ENCODE data around the gene TPI1. TPM values are rescaled to one million over a fixed set of nuclear protein-coding genes. Genes with fewer than 3 reads are reported as not detected.

The TPI1 gene
- total RNA-seq, 1 experiment from 2014 or later: 1,506 TPM

- peak; percentile 76 for DNase-seq (ENCODE audit: low spot score)
- in situ Hi-C loops (cut with HindIII; ENCODE audit: low sequenced_read_pairs): no loop called here
These were observed 39.1 kb upstream of the TPI1 start, which contains the start of gene P3H3 for GRCh38 chr12:6827982-6828780. Gene P3H3 (plus strand): TSS chr12:6828407. CDS start chr12:6828441, 34 bp downstream.

GRCh38 chr12:6828781-6829535 lies 38.4 kb upstream of the TPI1 start:
- DNase-seq (ENCODE audit: low spot score): peak; percentile 82
- in situ Hi-C loops (cut with HindIII; ENCODE audit: low sequenced_read_pairs): no loop called here

DNA sequence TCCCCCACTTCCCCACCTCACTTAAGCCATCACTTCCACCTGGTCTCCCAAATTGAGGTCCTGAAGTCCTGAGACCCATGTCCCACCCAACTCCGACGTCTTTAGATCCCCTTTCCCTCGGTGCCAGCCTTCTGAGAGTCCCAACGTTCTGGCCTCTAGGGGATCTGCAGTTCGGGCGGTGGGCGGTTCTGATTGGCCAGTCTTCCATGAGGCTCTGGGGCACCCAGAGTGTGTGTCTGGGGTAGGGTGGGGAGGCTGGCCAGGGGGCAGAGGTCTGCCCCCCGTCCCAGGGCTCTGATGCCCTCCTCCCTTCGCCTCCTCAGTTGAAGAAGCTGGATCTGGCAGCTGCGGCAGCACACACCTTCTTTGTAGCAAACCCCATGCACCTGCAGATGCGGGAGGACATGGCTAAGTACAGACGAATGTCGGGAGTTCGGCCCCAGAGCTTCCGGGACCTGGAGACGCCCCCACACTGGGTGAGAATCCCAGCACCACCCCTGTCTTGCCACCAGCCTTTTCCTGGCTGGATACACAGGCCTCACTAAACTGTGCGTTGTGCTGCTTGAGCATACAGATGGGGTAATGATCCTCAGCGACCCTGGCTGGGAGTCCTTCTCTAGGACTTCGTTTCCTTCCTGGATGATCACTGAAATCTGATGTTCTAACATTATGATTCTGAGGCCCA lies 37.7 kb upstream of the TPI1 start:
- no peak for DNase-seq (ENCODE audit: low spot score)
- in situ Hi-C loops (cut with HindIII; ENCODE audit: low sequenced_read_pairs): no loop called here

- no peak for DNase-seq (ENCODE audit: low spot score)
- in situ Hi-C loops (cut with HindIII; ENCODE audit: low sequenced_read_pairs): no loop called here
These were observed 36.9 kb upstream of the TPI1 start for GRCh38 chr12:6830286-6830890.

DNA sequence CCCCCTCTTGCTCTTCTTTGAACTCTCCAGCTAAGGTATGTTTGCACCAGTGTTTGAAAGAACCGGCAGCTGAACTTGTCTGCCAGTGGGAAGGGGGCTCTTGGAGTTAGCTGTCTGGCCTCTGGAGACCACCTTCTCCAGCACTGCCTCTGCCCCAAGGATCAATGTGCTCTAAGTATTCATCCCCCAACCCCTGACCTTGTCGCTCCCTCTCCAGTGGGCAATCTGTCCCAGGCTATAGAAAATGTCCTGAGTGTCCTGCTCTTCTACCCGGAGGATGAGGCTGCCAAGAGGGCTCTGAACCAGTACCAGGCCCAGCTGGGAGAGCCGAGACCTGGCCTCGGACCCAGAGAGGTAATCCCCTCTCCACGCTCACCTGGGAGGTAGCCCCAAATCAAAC lies 36.3 kb upstream of the TPI1 start:
- in situ Hi-C loops (cut with HindIII; ENCODE audit: low sequenced_read_pairs): no loop called here
- DNase-seq (ENCODE audit: low spot score): no peak

- in situ Hi-C loops (cut with HindIII; ENCODE audit: low sequenced_read_pairs): no loop called here
- DNase-seq (ENCODE audit: low spot score): no peak
These were observed 35.8 kb upstream of the TPI1 start for GRCh38 chr12:6831450-6831995.

GRCh38 chr12:6832125-6832524 lies 35.2 kb upstream of the TPI1 start:
- in situ Hi-C loops (cut with HindIII; ENCODE audit: low sequenced_read_pairs): no loop called here
- no peak for DNase-seq (ENCODE audit: low spot score)

- in situ Hi-C loops (cut with HindIII; ENCODE audit: low sequenced_read_pairs): no loop called here
- DNase-seq (ENCODE audit: low spot score): no peak
These were observed 34.0 kb upstream of the TPI1 start for GRCh38 chr12:6833189-6833890.

GRCh38 chr12:6834254-6834653 lies 33.1 kb upstream of the TPI1 start:
- in situ Hi-C loops (cut with HindIII; ENCODE audit: low sequenced_read_pairs): no loop called here
- no peak for DNase-seq (ENCODE audit: low spot score)

GRCh38 chr12:6834873-6835272 lies 32.5 kb upstream of the TPI1 start:
- no peak for DNase-seq (ENCODE audit: low spot score)
- in situ Hi-C loops (cut with HindIII; ENCODE audit: low sequenced_read_pairs): no loop called here

GRCh38 chr12:6836851-6837250 lies 30.5 kb upstream of the TPI1 start:
- no peak for DNase-seq (ENCODE audit: low spot score)
- in situ Hi-C loops (cut with HindIII; ENCODE audit: low sequenced_read_pairs): no loop called here

DNA sequence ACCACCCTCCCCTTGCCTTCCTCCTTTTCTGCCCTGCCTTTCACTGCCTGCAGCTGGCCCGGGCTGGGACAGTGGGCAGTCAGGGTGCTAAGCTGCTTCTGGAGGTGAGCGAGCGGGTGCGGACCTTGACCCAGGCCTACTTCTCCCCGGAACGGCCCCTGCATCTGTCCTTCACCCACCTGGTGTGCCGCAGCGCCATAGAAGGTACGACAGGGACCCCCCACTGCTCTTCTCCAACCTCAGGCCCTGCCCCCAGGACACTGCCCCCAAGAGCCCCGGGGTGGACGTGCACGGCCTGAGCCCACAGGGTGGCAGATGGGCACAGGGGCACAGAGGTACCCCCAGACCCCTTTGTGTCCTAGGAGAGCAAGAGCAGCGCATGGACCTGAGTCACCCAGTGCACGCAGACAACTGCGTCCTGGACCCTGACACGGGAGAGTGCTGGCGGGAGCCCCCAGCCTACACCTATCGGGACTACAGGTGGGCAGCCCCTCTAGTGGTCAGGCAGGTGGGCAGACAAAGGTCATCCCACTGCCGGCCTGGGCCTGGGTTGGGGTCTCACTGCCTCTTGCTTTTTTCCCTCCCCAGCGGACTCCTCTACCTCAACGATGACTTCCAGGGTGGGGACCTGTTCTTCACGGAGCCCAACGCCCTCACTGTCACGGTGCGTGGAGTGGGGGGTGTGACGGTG lies 29.8 kb upstream of the TPI1 start:
- DNase-seq (ENCODE audit: low spot score): no peak
- in situ Hi-C loops (cut with HindIII; ENCODE audit: low sequenced_read_pairs): no loop called here

GRCh38 chr12:6838854-6839253 lies 28.5 kb upstream of the TPI1 start:
- in situ Hi-C loops (cut with HindIII; ENCODE audit: low sequenced_read_pairs): no loop called here
- DNase-seq (ENCODE audit: low spot score): no peak

DNA sequence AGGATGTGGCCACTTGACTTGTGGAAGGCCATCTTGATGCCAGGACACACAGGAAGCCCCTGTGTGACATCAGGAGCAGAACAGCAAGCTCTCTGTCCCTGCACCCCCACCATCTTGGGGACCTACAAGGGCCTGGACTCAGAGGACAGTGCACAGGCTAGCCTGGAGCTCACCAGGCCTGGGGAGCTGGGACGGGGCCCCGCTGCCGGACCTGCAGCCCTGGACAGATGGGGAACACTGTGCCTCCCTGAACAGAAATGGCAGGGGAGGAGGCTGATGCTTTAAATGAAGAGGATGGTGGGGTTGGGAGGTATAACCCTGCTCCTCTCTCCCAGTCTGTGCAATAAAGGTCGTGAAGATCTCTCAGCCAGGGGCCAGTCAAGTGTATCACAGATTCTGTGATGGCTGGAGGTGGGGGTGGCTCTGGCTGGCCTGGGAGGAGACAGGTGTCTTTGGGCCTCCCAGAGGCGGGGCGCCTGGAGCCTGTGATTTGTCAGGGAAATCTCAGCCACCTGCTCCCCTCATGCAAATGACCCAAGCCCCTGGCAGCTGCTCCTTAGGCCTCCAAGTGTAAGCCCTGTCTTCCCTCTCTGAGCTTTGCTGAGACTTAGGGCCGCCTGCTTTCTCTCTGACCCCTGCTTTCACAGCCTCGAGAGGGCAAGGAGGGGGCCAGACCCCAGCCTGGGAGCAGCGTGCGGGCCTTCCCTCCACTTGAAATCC lies 27.7 kb upstream of the TPI1 start:
- peak; percentile 85 for DNase-seq (ENCODE audit: low spot score)
- in situ Hi-C loops (cut with HindIII; ENCODE audit: low sequenced_read_pairs): no loop called here

DNA sequence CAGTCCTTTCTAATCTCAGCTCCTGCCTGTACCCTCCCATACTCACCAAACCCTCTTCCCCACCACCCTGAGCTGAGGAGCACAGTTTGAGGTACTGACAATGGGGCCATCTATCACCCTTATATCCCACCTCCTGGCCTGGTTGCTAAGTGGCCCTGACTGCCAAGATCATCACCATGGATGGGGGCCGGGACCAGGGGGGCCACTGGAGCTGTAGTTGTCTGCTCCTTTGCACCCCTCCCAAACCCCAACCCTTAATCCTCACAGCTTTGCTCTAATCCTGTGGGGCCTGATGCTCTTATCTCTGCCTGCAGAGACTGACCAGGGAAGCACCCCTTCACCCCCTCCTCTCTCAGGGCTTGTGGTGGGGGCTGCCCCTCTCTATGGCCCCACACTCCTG lies 27.0 kb upstream of the TPI1 start:
- in situ Hi-C loops (cut with HindIII; ENCODE audit: low sequenced_read_pairs): no loop called here

GRCh38 chr12:6840761-6841515 lies 26.4 kb upstream of the TPI1 start, which contains the start of gene GNB3:
Gene GNB3 (plus strand): TSS chr12:6840925. CDS start chr12:6841288, 363 bp downstream.
- DNase-seq (ENCODE audit: low spot score): no peak
- in situ Hi-C loops (cut with HindIII; ENCODE audit: low sequenced_read_pairs): no loop called here

More for the DNA sequence above, 27.0 kb upstream of the TPI1 start:
- DNase-seq (ENCODE audit: low spot score): no peak

DNA sequence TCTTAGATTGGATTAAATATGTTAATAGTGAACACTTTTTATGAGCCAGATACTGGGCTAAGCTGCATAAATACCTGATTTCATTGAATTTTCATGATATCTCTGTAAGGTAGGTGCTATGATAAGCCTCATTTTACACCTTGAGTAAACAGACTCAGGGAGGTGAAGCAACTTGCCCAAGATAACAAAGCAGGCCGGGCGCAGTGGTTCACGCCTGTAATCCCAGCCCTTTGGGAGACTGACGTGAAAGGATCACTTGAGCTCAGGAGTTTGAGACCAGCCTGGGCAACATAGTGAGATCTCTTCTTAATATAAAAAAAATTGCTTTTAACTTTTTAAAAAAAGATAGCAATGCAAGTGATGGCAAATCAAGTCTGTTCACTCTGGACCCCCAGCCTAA lies 25.3 kb upstream of the TPI1 start:
- no peak for DNase-seq (ENCODE audit: low spot score)
- in situ Hi-C loops (cut with HindIII; ENCODE audit: low sequenced_read_pairs): no loop called here

All from G401 (cell line).